Omental fat pad (tissue), 4 donors: ENCODE results near the gene DENND5B. TPM values are rescaled to one million over a fixed set of nuclear protein-coding genes. Genes with fewer than 3 reads are reported as not detected.
A peak's percentile ranks its signal among the peaks of the same experiment; 100 is the strongest.

Experiments used
- ATAC-seq: fragments of 150-250 bp; one replicate; pipeline ENCODE4 v1.9.1; 2016; ENCODE audit warnings: mild to moderate bottlenecking, moderate library complexity; ENCODE audit not compliant: low FRiP score
- DNase-seq: peaks from one replicate; pipeline ENCODE4 v3.0.0-alpha.2; 2019; ENCODE audit warnings: low spot score
- total RNA-seq, 4 donors: library from RNA; depleted of rRNA; stranded (reverse); fragments of >200 nt; gene quantifications; one replicate each; pipeline ENCODE4 v1.1.0, GENCODE V29; 2016
- TF ChIP-seq, protein P1 (sequence below), 3 donors: fragments of 450-650 bp; IDR thresholded peaks; one replicate each; pipeline ENCODE4 v1.5.1; 2016 to 2017; ENCODE audit warnings: antibody characterized with exemption in 3 of 3, mild to moderate bottlenecking in 3 of 3, moderate library complexity in 2 of 3

Gene DENND5B
- total RNA-seq, 4 donors from 2014 or later = 9.1 to 17.1 (median 15.8) TPM

DNA sequence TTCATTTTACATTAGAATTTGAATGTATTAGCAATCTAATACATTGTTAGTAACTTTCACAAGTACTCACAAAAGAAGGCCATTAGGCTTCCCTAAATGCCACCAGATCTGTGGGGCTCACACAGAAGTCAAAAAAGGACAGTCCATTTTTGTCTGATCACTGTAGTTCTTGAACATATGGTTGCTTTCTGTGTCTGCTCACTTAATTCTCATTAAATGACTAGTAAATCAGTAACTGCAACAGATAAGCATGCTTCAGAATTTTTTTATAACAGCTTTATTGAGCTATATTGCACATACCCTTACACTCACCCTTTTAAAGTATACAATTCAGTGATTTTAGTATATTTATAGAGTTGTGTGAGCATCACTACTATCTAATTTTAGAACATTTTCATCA, 71.4 kb downstream of the DENND5B start:
- TF ChIP-seq, protein P1, sequence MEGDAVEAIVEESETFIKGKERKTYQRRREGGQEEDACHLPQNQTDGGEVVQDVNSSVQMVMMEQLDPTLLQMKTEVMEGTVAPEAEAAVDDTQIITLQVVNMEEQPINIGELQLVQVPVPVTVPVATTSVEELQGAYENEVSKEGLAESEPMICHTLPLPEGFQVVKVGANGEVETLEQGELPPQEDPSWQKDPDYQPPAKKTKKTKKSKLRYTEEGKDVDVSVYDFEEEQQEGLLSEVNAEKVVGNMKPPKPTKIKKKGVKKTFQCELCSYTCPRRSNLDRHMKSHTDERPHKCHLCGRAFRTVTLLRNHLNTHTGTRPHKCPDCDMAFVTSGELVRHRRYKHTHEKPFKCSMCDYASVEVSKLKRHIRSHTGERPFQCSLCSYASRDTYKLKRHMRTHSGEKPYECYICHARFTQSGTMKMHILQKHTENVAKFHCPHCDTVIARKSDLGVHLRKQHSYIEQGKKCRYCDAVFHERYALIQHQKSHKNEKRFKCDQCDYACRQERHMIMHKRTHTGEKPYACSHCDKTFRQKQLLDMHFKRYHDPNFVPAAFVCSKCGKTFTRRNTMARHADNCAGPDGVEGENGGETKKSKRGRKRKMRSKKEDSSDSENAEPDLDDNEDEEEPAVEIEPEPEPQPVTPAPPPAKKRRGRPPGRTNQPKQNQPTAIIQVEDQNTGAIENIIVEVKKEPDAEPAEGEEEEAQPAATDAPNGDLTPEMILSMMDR (IDR thresholded peaks at IDR 0.05) = no peak
- ATAC-seq = no peak
- no peak for DNase-seq

DNA sequence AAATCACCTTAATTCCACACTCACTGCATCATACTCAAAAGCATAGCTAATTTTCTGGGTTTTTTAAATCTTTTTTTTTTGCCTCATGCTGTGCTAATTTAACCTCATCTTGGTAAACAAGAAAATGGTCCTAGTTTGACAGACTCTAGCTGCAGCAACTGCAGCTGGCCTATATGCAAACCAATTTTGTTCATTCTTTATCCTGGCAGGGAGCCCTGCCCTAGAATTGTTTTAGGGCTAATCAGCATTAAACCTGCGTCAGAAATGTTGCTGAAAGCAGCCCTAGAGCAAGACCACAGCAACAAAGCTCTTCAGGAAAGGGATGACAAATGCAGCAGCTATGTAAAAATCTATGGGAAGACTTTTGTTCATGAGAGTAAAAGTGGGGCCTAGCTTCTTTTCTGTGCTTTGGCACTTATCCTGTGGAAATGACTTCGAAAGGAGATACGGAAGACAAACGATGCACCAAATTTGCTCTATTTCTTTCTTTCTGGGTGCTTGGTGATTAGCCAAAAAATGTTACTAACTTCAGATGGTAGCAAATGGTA, 72.2 kb downstream of the DENND5B start:
- TF ChIP-seq, protein P1 (IDR thresholded peaks at IDR 0.05) = no peak
- ATAC-seq (peak; percentile 89), DNase-seq (no peak)

GRCh38 chr12:31517994-31518393, 72.9 kb downstream of the DENND5B start:
- ATAC-seq (no peak), DNase-seq (no peak)
- TF ChIP-seq, protein P1 (IDR thresholded peaks at IDR 0.05) = no peak

DNA sequence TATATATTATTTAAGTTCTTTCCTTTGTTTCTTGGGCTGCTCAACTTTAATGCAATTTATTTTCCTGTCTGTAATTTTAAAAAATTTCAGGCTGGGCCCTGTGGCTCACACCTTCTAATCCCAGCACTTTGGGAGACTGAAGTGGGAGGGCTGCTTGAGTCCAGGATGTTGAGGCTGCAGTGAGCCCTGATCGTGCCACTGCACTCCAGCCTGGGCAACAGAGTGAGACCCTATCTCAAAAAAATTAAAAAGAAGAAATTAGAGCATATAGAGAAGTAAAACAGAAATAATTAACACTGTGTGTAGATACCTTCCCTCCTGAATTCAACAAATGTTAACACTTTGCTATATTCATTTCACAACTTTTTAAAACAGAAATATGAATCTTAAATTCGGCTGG, 74.2 kb downstream of the DENND5B start:
- TF ChIP-seq, protein P1 (IDR thresholded peaks at IDR 0.05) = no peak
- DNase-seq (no peak), ATAC-seq (no peak)

- TF ChIP-seq, protein P1 (IDR thresholded peaks at IDR 0.05) = no peak
- ATAC-seq (no peak), DNase-seq (no peak)
Measured at GRCh38 chr12:31514912-31515311, 76.0 kb downstream of the DENND5B start.

DNA sequence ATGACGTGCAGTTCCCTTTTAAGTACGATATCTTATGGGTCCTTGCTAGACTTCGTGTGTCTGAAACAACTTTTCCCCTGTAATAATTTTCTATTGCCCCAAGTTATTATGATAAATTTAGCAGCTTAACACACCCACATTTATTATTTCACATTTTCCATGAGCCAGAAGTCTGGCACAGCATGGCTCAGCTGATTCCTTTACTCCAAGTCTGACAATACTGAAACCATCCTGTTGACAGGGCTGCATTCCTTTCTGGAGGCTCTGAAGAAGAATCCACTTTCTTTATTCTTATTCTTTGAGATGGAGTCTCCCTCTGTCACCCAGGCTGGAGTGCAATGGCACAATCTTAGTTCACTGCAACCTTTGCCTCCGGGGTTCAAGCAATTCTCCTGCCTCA, 80.9 kb downstream of the DENND5B start:
- ATAC-seq (no peak), DNase-seq (no peak)
- TF ChIP-seq, protein P1 (IDR thresholded peaks at IDR 0.05) = no peak

DNA sequence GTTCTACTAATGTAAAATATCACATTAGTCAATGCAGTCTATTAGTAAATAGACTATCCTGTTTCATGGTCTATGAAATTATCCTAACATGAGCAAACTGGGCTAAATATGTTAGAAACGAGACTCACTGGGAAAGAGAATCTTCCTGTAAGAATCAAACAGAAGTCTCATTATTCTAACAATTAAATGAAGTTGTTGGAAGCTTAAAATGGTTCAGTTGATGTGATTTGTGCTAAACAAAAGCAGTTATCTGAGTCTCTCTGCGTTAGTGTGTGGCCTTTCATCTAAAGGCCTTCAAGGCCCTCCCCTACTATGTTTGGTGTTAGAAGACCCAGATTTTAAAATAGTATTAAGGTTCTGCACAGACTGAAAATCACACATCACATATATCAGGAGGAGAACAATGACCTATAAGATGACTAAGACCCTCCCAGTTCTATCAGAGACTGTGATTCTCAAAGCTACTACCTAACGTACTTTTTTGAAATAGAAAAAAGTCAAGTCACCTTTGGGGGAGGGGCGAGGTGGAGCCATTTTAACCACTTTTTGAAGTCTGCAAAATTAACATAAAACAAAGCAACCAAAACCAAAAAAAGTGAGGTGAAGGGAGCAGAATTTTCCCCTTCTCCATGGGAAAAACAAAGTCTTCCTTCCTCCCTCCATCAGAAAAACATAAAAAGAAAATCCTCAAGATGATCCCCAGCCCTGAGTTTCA, 82.3 kb downstream of the DENND5B start:
- no peak for DNase-seq
- TF ChIP-seq, protein P1 (IDR thresholded peaks at IDR 0.05) = no peak
- ATAC-seq = no peak
